Measurements from ENCODE around the gene TLE3. TPM values are rescaled to one million over a fixed set of nuclear protein-coding genes. Genes with fewer than 3 reads are reported as not detected.

Gene TLE3
- total RNA-seq, 1 experiment from 2014 or later, result 98.2 TPM

- peaks cover 21% of the 10 kb centered on the region for H3K27me3 Mint-ChIP-seq (ENCODE audit: low read depth)
- WGBS (ENCODE audit: extremely low coverage, insufficient read length, low lambda C conversion rate), result no CpG with 5 or more reads among the region's 10 CpGs
Measured at GRCh38 chr15:70120958-70121623, 23.4 kb upstream of the TLE3 start.

More at GRCh38 chr15:70120958-70121623, 23.4 kb upstream of the TLE3 start:
- Mint-ChIP-seq H3K4me1 (no peaks in the 10 kb centered on the region), H3K4me3 (no peak overlapping the region), H3K36me3 (ENCODE audit: insufficient read depth in 1 of 3, low read depth in 3 of 3) (no peaks in the 10 kb centered on the region; a peak in 1 of 7 replicates), H3K27ac (peak overlapping the region in 1 of 3 experiments; percentile 46; a peak in 1 of 7 replicates), H3K9me3 (no peaks in the 10 kb centered on the region; a peak in 1 of 5 replicates)
- no peaks in the 10 kb centered on the region for H3K9me3 ChIP-seq (ENCODE audit: control insufficient read depth, low read depth, low read length)
- H4K91ac ChIP-seq (ENCODE audit: insufficient read length, low read depth, low read length), result no peak overlapping the region
- no peak overlapping the region for H3K4ac ChIP-seq (ENCODE audit: low read depth, low read length)
- DNase-seq, result no peak
- no peaks in the 10 kb centered on the region for H3K27me3 ChIP-seq (ENCODE audit: insufficient read depth, low read length)
- no peak overlapping the region for H3K9ac ChIP-seq (ENCODE audit: extremely low read depth, insufficient read length, low read length)
- no peak overlapping the region for H2BK120ac ChIP-seq (ENCODE audit: low read depth, low read length, poor library complexity, severe bottlenecking)
- no peaks in the 10 kb centered on the region for H3K79me2 ChIP-seq (ENCODE audit: insufficient read depth, low read length)
- H3K79me1 ChIP-seq (ENCODE audit: insufficient read depth, low read depth, low read length, poor library complexity, severe bottlenecking), result no peaks in the 10 kb centered on the region
- no peak overlapping the region for H3T11ph ChIP-seq (ENCODE audit: low read length)
- no peak overlapping the region for H3K56ac ChIP-seq (ENCODE audit: insufficient read length, low read depth, low read length)
- no peak overlapping the region for H3K23ac ChIP-seq (ENCODE audit: insufficient read length, low read depth, low read length)
- no peak overlapping the region for H3K27ac ChIP-seq (ENCODE audit: insufficient read length, low read depth, low read length)
- H3K18ac ChIP-seq (ENCODE audit: insufficient read length, low read depth, low read length), result no peak overlapping the region
- H2BK12ac ChIP-seq (ENCODE audit: insufficient read length, low read depth, low read length), result no peak overlapping the region
- H3K4me2 ChIP-seq (ENCODE audit: insufficient read depth, insufficient read length, low read length), result no peak overlapping the region
- H3K23me2 ChIP-seq (ENCODE audit: insufficient read length, low read depth, low read length, poor library complexity, severe bottlenecking), result no peaks in the 10 kb centered on the region
- H3K14ac ChIP-seq (ENCODE audit: insufficient read depth, low read length), result no peak overlapping the region
- H2AK5ac ChIP-seq (ENCODE audit: insufficient read length, low read length), result no peak overlapping the region
- no peak overlapping the region for H4K8ac ChIP-seq (replicated peaks; ENCODE audit: insufficient read length, low read depth, low read length)
- H2BK15ac ChIP-seq (ENCODE audit: low read depth, low read length), result no peak overlapping the region
- H4K5ac ChIP-seq (ENCODE audit: insufficient read length, low read depth, low read length), result no peak overlapping the region
- no peaks in the 10 kb centered on the region for H3K4me1 ChIP-seq (ENCODE audit: insufficient read depth, low read length)
- no peak overlapping the region for H2BK5ac ChIP-seq (ENCODE audit: insufficient read length, low read length)
- no peaks in the 10 kb centered on the region for H4K20me1 ChIP-seq (ENCODE audit: control insufficient read depth, insufficient read depth, insufficient read length)
- no peak overlapping the region for H2BK20ac ChIP-seq (ENCODE audit: low read depth, low read length, poor library complexity, severe bottlenecking)
- TF ChIP-seq, protein P1, sequence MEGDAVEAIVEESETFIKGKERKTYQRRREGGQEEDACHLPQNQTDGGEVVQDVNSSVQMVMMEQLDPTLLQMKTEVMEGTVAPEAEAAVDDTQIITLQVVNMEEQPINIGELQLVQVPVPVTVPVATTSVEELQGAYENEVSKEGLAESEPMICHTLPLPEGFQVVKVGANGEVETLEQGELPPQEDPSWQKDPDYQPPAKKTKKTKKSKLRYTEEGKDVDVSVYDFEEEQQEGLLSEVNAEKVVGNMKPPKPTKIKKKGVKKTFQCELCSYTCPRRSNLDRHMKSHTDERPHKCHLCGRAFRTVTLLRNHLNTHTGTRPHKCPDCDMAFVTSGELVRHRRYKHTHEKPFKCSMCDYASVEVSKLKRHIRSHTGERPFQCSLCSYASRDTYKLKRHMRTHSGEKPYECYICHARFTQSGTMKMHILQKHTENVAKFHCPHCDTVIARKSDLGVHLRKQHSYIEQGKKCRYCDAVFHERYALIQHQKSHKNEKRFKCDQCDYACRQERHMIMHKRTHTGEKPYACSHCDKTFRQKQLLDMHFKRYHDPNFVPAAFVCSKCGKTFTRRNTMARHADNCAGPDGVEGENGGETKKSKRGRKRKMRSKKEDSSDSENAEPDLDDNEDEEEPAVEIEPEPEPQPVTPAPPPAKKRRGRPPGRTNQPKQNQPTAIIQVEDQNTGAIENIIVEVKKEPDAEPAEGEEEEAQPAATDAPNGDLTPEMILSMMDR (conservative IDR thresholded peaks at IDR 0.05), result no peak
- H2AFZ ChIP-seq (ENCODE audit: low read length), result no peak overlapping the region

All from H9 (cell line).